GM12892 (cell line): ENCODE data around the gene GALNT18.

Source experiments
- POLR2A ChIP-seq: IDR thresholded peaks from 2 replicates; pipeline ENCODE4 v1.6.1; 2011; ENCODE audit warnings: low read depth, low read length, control low read depth
- POLR2AphosphoS5 ChIP-seq: IDR thresholded peaks from 2 replicates; pipeline ENCODE4 v1.6.1; 2011; ENCODE audit warnings: low read depth, low read length, control low read depth
- TAF1 ChIP-seq: IDR thresholded peaks from 2 replicates; pipeline ENCODE4 v1.6.1; 2011; ENCODE audit warnings: low read depth, mild to moderate bottlenecking, control low read depth, low read length, borderline replicate concordance

DNA sequence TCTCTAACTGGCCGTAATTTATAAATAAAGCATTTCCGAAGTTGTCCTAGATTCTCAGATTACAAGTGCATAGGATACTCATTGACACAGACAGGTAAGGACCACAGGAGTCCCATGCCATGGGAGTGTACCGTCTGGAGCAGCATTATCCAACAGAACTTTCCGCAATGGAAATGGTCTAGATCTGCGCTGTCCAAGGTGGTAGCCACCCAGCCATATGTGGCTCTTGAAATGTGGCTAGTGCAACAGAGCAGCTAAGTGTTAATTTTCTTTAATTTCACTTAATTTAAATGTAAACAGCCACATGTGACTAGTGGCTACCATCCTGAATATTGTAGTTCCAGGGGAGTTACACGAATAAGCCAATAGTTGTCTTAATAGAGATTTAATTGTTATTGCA, 71.3 kb downstream of the GALNT18 start:
- TF ChIP-seq POLR2AphosphoS5 (no peak), POLR2A (no peak), TAF1 (no peak)
